ENCODE data around the gene CTDSPL.
A peak's percentile ranks its signal among the peaks of the same experiment; 100 is the strongest.

CTDSPL gene

DNA sequence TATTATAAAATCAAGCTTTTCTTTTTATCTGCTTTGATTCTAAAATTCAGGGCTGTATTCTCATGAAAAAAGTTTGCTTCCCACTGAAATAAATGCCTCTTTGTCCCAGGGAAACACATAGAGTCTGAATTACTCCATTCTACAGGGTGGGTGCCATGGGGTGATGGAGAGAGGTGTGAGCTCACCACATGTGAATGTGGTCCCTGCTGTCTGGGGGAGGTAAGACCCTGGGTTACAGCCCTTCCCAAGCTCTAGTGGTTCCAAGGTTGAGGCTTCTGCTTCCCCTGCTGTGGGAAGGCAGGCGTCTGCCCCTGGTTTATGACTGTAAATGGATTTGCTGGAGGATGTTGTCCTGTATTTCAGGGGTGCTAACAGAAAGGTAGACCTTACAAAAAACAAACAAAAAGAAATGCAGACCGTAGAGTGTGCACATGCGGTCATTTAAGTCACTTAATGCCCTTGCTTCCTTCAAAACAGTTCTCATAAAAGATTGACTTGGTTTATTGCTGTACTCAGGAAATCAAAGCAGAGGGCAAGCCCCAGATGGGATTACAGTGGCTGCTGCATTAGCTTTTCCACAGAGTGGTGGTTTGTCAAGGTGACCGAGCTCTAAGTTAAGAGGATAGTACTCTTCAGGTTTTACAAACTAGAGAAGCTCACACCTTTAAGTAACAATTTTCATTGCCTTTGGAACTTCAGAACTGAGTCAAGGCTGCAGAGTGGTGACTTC is 49.2 kb downstream of the CTDSPL start:
- no peaks in the 10 kb centered on the region for H3K27me3 ChIP-seq (ENCODE audit: insufficient read depth, poor library complexity, severe bottlenecking)
- no peaks in the 10 kb centered on the region for H3K36me3 ChIP-seq (ENCODE audit: low read depth)
- DNase-seq (ENCODE audit: low spot score): no peak
- TF ChIP-seq, protein P1, sequence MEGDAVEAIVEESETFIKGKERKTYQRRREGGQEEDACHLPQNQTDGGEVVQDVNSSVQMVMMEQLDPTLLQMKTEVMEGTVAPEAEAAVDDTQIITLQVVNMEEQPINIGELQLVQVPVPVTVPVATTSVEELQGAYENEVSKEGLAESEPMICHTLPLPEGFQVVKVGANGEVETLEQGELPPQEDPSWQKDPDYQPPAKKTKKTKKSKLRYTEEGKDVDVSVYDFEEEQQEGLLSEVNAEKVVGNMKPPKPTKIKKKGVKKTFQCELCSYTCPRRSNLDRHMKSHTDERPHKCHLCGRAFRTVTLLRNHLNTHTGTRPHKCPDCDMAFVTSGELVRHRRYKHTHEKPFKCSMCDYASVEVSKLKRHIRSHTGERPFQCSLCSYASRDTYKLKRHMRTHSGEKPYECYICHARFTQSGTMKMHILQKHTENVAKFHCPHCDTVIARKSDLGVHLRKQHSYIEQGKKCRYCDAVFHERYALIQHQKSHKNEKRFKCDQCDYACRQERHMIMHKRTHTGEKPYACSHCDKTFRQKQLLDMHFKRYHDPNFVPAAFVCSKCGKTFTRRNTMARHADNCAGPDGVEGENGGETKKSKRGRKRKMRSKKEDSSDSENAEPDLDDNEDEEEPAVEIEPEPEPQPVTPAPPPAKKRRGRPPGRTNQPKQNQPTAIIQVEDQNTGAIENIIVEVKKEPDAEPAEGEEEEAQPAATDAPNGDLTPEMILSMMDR (IDR thresholded peaks at IDR 0.05; ENCODE audit: poor library complexity, severe bottlenecking): no peak
- no peaks in the 10 kb centered on the region for H3K9me3 ChIP-seq (ENCODE audit: severe bottlenecking)
- ATAC-seq (ENCODE audit: low read depth): no peak
- H3K27ac ChIP-seq (ENCODE audit: poor library complexity, severe bottlenecking): no peak overlapping the region
- no peaks in the 10 kb centered on the region for H3K4me1 ChIP-seq (ENCODE audit: insufficient read depth, poor library complexity, severe bottlenecking)
- no peak overlapping the region for H3K4me3 ChIP-seq (ENCODE audit: severe bottlenecking)

- H3K4me3 ChIP-seq (ENCODE audit: severe bottlenecking): no peak overlapping the region
- DNase-seq (ENCODE audit: low spot score) (no peak), ATAC-seq (ENCODE audit: low read depth) (peak; percentile 68)
- TF ChIP-seq, protein P1 (IDR thresholded peaks at IDR 0.05; ENCODE audit: poor library complexity, severe bottlenecking): peak; percentile 18
- H3K4me1 ChIP-seq (ENCODE audit: insufficient read depth, poor library complexity, severe bottlenecking): no peaks in the 10 kb centered on the region
- H3K9me3 ChIP-seq (ENCODE audit: severe bottlenecking): no peaks in the 10 kb centered on the region
- no peak overlapping the region for H3K27ac ChIP-seq (ENCODE audit: poor library complexity, severe bottlenecking)
- no peaks in the 10 kb centered on the region for H3K27me3 ChIP-seq (ENCODE audit: insufficient read depth, poor library complexity, severe bottlenecking)
- no peaks in the 10 kb centered on the region for H3K36me3 ChIP-seq (ENCODE audit: low read depth)
Observed at GRCh38 chr3:37912052-37912733, 50.5 kb downstream of the CTDSPL start.

DNA sequence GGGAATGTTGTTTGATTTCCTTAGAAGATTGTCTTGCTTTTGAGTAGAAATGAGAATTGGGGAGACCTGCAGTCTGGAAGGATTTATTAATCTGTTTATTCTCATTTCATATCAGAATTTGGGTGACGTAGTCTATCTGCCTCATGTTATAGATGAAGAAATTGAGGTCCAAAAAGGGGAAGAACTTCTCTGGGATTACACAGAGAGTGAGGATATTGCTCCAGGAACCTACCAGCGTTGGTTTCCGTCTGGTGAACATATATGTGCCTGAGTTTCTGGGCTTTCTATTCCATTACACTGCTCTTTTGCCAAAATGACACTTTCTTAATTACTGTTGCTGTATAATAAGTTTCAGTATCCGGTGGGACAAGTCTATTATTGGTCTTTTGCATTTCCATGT is 51.8 kb downstream of the CTDSPL start:
- no peaks in the 10 kb centered on the region for H3K27me3 ChIP-seq (ENCODE audit: insufficient read depth, poor library complexity, severe bottlenecking)
- ATAC-seq (ENCODE audit: low read depth): no peak
- no peak overlapping the region for H3K4me3 ChIP-seq (ENCODE audit: severe bottlenecking)
- H3K27ac ChIP-seq (ENCODE audit: poor library complexity, severe bottlenecking): no peak overlapping the region
- no peaks in the 10 kb centered on the region for H3K36me3 ChIP-seq (ENCODE audit: low read depth)
- no peaks in the 10 kb centered on the region for H3K4me1 ChIP-seq (ENCODE audit: insufficient read depth, poor library complexity, severe bottlenecking)
- H3K9me3 ChIP-seq (ENCODE audit: severe bottlenecking): no peaks in the 10 kb centered on the region
- TF ChIP-seq, protein P1 (IDR thresholded peaks at IDR 0.05; ENCODE audit: poor library complexity, severe bottlenecking): no peak
- DNase-seq (ENCODE audit: low spot score): no peak

GRCh38 chr3:37916685-37917084 is 55.0 kb downstream of the CTDSPL start:
- TF ChIP-seq, protein P1 (IDR thresholded peaks at IDR 0.05; ENCODE audit: poor library complexity, severe bottlenecking): no peak
- Histone ChIP-seq H3K36me3 (ENCODE audit: low read depth) (no peaks in the 10 kb centered on the region), H3K4me3 (ENCODE audit: severe bottlenecking) (no peak overlapping the region), H3K9me3 (ENCODE audit: severe bottlenecking) (no peaks in the 10 kb centered on the region), H3K4me1 (ENCODE audit: insufficient read depth, poor library complexity, severe bottlenecking) (no peaks in the 10 kb centered on the region), H3K27me3 (ENCODE audit: insufficient read depth, poor library complexity, severe bottlenecking) (no peaks in the 10 kb centered on the region), H3K27ac (ENCODE audit: poor library complexity, severe bottlenecking) (no peak overlapping the region)
- ATAC-seq (ENCODE audit: low read depth) (no peak), DNase-seq (ENCODE audit: low spot score) (no peak)

DNA sequence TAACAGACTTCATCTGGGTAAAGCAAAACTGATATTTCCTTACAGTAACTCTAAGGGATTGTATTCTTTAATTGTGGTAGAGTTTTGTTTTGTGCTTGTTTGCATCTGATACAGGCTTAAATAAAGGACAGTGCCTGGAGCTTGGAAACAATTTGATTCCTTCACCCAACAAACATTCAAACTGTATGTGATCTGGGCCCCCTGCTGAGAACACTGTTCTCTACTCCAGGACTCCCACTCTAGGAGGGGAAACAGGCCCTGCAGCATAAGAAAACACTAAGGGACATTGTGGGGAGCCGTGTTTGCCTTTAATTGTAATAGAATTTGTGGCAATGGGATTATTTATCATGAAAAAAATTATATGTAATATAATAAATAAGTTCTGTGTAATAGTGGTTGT is 56.9 kb downstream of the CTDSPL start:
- Histone ChIP-seq H3K27ac (ENCODE audit: poor library complexity, severe bottlenecking) (no peak overlapping the region), H3K4me3 (ENCODE audit: severe bottlenecking) (no peak overlapping the region), H3K36me3 (ENCODE audit: low read depth) (no peaks in the 10 kb centered on the region), H3K9me3 (ENCODE audit: severe bottlenecking) (no peaks in the 10 kb centered on the region), H3K4me1 (ENCODE audit: insufficient read depth, poor library complexity, severe bottlenecking) (peaks cover 7% of the 10 kb centered on the region), H3K27me3 (ENCODE audit: insufficient read depth, poor library complexity, severe bottlenecking) (no peaks in the 10 kb centered on the region)
- TF ChIP-seq, protein P1 (IDR thresholded peaks at IDR 0.05; ENCODE audit: poor library complexity, severe bottlenecking): no peak
- DNase-seq (ENCODE audit: low spot score): no peak
- ATAC-seq (ENCODE audit: low read depth): no peak
